HTERT RPE-1 (cell line): Measurements from ENCODE around the gene VIP.

ENCODE experiments used
- in situ Hi-C: fragments of 300-500 bp; cut with MboI; formaldehyde crosslinking; loops from 4 replicates; pipeline ENCODE4 v1.14.3; 2020; ENCODE audit warnings: low sequenced_read_pairs

Gene VIP

GRCh38 chr6:152776833-152777232 lies 26.2 kb downstream of the VIP start:
- in situ Hi-C loops: no loop called here

- in situ Hi-C loops: no loop called here
Observed at GRCh38 chr6:152783217-152783878, 32.8 kb downstream of the VIP start.

GRCh38 chr6:152794696-152795095 lies 44.1 kb downstream of the VIP start:
- in situ Hi-C loops: no loop called here

- in situ Hi-C loops: no loop called here
Observed at GRCh38 chr6:152804150-152804549, 53.6 kb downstream of the VIP start.
